GM19099 (cell line): ENCODE measurements around the gene NCBP3.

ENCODE experiments used
- POLR2A ChIP-seq: IDR thresholded peaks from 3 replicates; pipeline ENCODE4 v1.6.1; 2011; ENCODE audit warnings: low read depth; ENCODE audit not compliant: insufficient read length; ENCODE audit errors: extremely low read depth

The NCBP3 gene

GRCh38 chr17:3795390-3796102 lies 50.5 kb downstream of the NCBP3 start:
- no peak for TF ChIP-seq POLR2A

DNA sequence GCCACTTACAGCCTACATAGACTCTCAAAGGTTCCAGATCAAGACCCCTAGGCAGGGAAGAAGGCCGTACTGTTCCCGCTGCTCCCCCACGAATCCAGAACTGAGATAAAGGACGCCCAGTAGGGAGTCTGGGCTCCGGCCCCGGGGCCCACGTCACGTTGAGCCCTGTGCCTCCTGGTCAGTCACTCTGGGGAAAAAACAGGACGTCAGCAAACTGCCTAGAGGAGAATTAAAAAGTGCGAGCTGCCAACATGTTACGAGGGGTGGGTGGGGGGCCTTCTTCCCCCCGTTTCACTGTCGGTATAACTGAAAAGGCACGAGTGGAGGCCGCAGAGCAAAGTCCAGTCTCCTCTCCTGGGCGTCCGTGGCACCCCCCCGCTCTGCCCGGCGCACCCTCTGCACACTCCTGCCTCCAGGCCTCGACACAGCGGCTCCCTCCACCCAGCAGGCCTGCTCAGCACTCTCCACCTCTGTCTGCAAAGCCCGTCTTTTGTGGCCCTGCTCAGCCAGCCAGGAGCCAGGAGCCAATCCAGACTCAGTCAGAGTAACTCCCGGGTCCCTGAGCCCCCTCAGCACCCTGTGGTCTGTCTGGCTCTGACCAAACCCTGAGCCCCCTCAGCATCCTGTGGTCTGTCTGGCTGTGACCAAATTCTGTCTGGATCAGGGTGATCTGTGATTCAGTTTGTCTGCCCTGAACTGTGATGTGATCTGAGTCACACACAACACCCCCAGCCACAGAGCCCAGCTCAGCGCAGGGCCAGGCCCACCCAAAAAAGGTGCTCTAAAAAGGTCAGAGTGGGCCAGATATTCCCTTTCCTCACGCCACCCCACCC lies 51.3 kb downstream of the NCBP3 start:
- no peak for TF ChIP-seq POLR2A

DNA sequence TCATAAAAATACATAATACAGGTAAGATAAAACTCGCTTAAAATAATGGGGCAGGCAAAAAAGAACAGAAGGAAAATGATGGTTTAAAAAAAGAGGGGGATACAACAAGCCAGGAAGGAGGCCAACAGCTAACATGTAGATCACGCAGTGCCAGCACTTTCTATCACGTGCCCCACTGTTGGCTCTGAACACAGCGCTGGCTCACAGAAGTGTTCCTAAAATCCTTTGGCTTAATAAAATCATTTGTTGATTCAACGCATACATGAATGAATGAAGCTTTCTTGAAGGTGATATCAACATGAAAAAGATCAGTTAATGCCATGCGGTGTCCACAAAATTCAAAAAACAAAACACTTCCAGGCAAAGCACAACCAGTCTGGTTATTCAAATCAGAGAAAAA lies 53.6 kb downstream of the NCBP3 start:
- no peak for TF ChIP-seq POLR2A

DNA sequence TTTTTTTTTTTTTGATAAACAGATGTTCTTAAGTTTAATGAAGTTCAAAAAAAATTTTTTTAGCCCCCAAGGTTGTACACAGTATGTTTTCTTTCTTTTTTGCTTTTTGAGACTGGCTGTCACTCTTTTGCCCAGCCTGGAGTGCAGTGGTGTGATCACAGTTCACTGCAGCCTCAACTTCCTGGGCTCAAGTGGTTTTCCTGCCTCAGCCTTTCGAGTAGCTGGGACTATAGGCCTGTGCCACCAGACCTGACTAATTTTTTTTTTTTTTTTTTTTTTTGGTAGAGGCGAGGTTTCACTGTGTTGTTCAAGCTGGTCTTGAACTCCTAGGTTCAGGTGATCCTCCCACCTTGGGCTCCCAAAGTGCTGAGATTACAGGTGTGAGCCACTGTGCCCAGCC lies 57.8 kb downstream of the NCBP3 start:
- TF ChIP-seq POLR2A = no peak

GRCh38 chr17:3782751-3783150 lies 63.3 kb downstream of the NCBP3 start:
- no peak for TF ChIP-seq POLR2A

DNA sequence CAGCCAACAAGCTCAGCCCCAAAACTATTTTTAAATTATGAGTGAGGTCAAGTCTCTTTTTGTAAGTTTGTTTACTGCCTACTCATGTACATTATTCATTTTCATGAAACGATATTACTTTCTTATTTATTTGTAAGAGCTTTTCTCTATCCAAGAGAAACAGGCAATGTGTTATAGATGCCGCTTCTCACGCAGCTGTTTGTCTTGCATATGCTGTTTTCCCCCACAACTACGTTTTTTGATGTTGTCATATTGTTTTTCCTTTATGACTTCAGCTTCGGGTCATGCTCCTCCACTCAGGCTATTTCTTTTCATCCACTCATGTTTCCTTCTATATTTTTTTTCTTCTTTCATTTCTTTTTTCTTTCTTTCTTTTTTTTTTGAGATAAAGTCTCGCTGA lies 65.1 kb downstream of the NCBP3 start:
- no peak for TF ChIP-seq POLR2A

GRCh38 chr17:3777366-3778120 lies 68.5 kb downstream of the NCBP3 start:
- no peak for TF ChIP-seq POLR2A

GRCh38 chr17:3773966-3774365 lies 72.1 kb downstream of the NCBP3 start:
- TF ChIP-seq POLR2A = no peak

DNA sequence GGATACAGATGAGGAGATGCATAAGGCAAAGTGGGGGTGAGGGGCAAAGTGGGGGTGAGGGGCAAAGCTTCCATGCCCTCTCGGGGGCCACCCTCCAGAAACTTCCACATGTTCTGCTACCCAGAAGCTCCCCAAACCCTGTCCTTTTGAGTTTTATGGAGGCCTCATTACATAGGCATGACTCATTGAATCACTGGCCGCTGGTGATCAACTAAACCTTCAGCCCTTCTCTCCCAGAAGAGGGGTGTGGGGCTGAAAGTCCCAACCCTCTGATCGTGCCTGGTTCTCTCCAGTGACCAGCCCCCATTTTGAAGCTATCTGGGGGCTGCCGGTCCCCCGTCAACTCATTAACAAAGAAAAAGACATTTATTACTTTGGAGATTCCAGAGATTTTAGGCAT lies 72.5 kb downstream of the NCBP3 start:
- TF ChIP-seq POLR2A = no peak

GRCh38 chr17:3772764-3773163 lies 73.3 kb downstream of the NCBP3 start:
- TF ChIP-seq POLR2A = no peak

DNA sequence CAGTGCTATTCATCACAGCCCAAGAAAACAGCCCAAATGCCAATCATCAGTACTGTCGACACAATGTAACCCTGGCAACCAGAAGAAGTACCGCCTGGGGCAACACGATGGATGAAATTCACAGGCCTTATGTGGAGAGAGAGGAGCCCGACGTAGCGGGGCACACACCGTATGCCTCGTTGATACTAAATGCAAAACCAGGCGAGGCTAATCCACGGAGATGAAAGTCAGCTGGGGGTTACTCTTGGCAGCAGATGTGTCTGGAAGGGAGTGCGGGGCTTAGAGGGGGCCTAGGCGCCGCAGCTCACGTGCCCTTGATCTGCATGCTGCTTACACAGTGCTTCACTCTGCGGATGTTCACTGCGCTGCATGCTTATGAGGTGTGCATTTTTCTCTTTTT lies 74.9 kb downstream of the NCBP3 start:
- TF ChIP-seq POLR2A = no peak

- no peak for TF ChIP-seq POLR2A
These were observed 75.6 kb downstream of the NCBP3 start for GRCh38 chr17:3770466-3770865.

DNA sequence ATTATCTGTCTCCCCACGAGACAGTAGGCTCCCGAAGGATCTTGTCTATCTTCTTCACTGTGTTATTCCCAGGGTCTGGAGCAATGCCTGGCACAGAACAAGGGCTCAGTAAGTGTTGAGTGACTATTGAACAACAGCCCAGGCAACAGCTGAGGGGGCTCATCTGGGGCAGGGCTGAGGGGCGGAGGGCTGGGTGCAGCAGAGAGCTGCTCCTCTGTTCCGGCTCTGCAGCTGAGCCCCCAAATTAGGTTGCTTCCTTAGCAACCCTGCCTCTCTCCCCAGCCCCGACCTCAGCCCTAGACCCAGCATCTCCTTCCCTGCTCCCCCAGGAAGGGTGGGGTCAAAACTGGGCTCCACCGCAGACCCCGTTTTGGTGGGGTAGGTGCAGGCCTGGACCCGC lies 77.3 kb downstream of the NCBP3 start:
- no peak for TF ChIP-seq POLR2A

DNA sequence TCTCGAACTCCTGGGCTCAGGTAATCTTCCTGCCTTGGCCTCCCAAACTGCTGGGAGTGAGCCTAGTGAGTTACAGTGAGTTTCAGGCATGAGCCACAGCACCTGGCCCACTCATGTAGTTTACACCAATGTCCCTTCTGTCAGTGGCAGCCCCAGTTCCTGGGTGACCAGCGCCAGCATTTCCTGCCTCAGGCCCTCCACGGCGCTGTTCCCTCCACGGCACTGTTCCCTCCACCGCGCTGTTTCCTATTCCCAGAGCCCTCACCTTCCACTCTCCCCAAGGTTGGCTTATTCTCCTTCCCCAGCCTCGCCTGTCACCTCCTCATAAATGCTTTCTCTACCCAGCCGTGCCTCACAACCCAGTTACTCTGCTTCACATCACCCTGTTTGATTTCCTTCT lies 77.7 kb downstream of the NCBP3 start:
- no peak for TF ChIP-seq POLR2A

DNA sequence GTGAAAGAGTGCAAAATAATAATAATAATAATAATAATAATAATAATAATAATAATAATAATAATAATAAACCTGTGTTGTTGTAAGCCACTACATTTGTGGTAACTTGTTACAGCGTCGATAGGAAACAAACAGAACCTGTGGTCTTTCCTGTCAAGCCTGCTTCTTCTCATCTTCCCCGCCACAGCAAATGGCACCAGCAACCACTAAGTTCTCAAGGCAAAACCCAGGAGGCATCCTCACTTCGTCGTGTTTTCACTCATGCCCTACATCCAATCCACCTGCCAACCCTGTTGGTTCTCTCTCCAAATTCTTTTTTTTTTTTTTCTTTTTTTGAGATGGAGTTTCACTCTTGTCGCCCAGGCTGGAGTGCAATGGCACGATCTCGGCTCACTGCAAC lies 79.3 kb downstream of the NCBP3 start:
- TF ChIP-seq POLR2A = no peak

- TF ChIP-seq POLR2A = no peak
These were observed 80.1 kb downstream of the NCBP3 start for GRCh38 chr17:3765981-3766380.
